HG03097 (cell line): ENCODE results near the gene TBC1D9.

Experiments
- ATAC-seq: cut with Tn5 transposase; IDR thresholded peaks from one replicate; pipeline ENCODE4 v1.9.1; 2021; ENCODE audit not compliant: unreplicated experiment, low FRiP score

The TBC1D9 gene

DNA sequence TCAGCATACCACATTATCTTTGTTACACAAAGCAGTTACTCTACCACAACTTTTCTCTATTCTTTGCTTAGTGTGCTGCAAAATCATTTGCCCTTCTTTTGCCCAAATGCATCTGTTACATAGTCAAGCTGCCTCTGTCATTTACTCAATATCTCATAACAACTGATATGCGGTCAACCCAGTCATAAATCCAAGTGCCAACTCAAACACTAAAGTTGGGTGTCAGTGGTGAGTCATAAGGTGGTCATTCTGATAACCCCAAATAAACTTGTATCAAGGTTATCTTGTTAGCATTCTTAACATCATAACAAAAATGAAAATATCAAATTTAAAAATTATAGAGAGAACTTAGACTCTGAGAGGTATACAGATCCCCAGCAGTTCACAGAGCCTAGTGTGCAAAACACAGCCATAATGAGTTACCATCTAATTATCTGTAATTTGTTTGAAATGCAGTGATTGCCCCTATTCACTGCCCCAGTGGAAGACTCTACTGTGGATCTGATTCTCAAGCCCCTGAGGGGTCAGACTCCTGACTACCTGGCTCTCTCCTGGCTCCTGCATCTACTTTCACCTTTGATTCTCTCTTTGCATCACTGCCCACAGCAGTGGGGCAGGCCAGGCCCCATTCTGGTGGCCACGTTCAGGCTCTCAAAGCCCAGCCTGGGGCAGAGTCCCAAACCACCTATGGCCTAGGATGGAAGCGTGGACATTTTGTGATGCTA, 29.2 kb downstream of the TBC1D9 start:
- ATAC-seq, result no peak

- no peak for ATAC-seq
Measured at GRCh38 chr4:140725556-140725955, 30.6 kb downstream of the TBC1D9 start.

GRCh38 chr4:140724760-140725159, 31.4 kb downstream of the TBC1D9 start:
- no peak for ATAC-seq

- ATAC-seq, result no peak
Measured at GRCh38 chr4:140720387-140721304, 35.5 kb downstream of the TBC1D9 start.

DNA sequence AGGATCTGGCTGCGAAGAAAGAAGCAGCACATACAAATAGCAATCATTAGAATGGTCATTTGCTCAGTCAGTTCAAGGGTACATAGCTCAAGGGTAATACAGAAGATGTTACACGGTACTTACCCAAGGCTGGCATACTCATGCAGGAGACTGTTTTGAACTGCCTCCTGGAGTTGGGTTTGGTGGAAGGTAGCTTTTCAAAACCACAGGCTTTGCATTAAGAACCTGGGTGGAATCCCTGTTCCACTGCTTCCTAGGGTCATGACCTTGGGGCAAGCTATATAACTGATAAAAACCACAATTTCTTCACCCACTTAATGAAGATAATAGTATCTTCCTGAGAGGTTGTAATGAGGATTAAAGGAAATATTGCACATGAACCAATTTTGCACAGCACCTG, 36.5 kb downstream of the TBC1D9 start:
- ATAC-seq, result peak; percentile 49

DNA sequence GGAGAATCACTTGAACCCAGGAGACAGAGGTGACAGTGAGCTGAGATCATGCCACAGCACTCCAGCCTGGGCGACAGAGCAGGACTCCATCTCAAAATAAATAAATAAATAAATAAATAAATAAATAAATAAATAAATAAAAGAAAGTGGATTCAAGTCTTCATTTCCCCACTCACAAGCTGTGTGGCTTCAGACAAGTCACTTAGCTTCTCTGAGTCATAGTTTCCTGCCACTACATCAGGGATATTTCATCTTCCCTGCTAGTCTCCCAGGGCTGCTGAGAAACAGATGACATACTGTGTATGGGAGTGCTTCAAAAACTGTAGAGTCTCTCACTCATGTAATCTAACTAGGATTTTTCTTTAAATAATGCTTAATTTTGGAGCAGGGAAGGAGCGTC, 37.2 kb downstream of the TBC1D9 start:
- no peak for ATAC-seq

DNA sequence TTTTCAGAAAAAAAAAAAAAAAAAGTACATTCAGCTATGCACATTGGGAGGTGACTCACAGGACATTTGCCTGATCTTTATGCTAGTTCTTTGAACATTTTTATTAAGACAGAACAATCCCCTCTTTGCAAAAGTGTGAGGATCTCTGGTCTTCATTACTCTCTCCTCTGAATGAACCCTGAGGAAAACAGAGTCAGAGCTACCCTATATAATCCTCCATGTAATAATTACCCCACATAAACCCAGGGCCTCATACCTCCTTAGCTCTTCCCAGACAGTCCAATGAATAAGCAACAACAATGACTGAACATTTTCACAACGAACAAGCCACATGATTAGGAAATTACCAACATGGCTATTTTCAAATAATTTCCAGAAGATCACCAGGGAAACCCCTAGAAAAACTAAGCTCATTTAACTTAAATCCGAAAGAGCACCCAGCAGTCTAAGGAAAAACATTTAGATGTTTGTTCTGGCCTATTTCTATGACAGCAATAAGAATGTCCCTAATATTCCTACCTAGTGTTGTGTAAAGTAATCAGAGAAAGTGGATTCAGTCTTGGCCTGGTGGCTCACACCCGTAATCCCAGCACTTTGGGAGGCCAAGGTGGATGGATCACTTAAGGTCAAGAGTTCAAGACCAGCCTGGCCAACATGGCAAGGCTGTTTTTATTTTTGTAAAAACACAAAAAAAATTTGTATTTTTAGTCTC, 37.8 kb downstream of the TBC1D9 start:
- no peak for ATAC-seq

- no peak for ATAC-seq
Measured at GRCh38 chr4:140717313-140717712, 38.9 kb downstream of the TBC1D9 start.

DNA sequence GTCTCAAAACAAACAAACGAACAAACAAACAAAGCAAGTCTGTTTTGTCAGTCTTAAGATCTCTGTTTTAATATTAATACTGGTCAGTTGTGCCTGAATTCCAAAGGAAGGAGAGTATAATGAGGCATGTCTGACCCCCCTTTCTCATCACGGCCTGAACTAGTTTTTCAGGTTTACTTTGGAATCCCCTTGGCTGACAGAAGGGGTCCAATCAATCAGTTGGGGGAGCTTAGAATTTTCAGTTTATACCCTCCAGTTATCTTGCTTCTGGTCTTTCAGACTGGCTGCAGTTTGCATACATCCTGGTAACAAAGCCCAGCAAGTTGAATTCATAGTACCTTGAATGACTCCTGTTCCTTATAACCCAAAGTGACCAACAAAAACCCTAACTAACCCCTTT, 41.1 kb downstream of the TBC1D9 start:
- no peak for ATAC-seq

DNA sequence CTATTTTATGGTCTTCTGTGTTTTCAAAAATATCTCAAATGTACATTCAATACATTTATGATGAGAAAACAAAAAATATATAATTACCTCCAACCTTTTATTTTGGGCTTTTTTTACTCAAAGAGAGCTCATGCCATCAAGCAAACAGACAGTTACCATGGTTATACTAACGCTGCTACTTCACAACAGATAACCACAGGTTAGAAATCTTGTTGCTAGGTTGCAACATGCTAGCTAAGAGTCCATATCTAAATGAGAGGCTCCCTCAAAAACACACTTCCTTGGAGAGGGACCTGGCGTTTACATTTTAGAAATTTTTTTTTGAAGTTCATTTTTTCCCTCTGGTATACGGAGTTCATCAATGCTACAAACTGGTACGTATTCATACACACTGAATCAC, 44.3 kb downstream of the TBC1D9 start:
- no peak for ATAC-seq

GRCh38 chr4:140710908-140711622, 45.1 kb downstream of the TBC1D9 start:
- ATAC-seq, result no peak

GRCh38 chr4:140707325-140707724, 48.9 kb downstream of the TBC1D9 start:
- ATAC-seq, result no peak

DNA sequence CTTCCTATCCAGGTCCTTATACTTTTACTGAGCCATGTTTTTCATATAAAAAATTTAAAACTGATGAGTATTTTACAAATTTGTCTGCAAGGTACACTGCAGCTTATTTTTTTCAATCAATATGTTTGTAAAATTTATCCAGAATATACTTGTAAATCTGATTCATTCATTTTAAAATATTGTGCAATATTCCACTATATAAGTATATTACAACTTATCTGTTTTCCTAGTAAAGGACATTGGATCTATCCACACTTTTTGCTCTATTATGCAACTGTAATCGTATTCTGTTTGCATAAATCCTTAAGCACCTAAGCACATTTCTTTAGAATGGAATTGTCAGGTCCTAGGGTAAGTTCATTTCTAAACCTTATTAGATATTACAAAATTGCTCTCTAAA, 49.5 kb downstream of the TBC1D9 start:
- ATAC-seq, result no peak

- no peak for ATAC-seq
Measured at GRCh38 chr4:140706276-140706625, 49.9 kb downstream of the TBC1D9 start.

- ATAC-seq, result no peak
Measured at GRCh38 chr4:140705625-140706275, 50.4 kb downstream of the TBC1D9 start.

GRCh38 chr4:140704964-140705363, 51.2 kb downstream of the TBC1D9 start:
- ATAC-seq, result peak; percentile 64

GRCh38 chr4:140704392-140704960, 51.7 kb downstream of the TBC1D9 start:
- peak; percentile 37 for ATAC-seq

GRCh38 chr4:140703463-140703862, 52.7 kb downstream of the TBC1D9 start:
- no peak for ATAC-seq

GRCh38 chr4:140702096-140702757, 54.0 kb downstream of the TBC1D9 start:
- no peak for ATAC-seq
